ENCODE data around the gene PKDREJ.

PKDREJ gene

DNA sequence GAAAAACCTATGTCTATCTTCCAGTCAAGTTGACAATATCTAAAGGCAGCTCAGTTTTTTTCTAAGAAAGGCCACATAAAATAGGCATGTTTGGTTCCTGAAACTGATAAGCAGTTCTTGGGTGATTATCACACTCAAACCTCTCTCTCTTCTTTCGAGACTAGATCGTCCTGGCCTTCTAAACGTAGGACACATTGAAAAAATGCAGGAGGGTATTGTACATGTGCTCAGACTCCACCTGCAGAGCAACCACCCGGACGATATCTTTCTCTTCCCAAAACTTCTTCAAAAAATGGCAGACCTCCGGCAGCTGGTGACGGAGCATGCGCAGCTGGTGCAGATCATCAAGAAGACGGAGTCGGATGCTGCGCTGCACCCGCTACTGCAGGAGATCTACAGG, 28.2 kb downstream of the PKDREJ start:
- FAIRE-seq = no peak

DNA sequence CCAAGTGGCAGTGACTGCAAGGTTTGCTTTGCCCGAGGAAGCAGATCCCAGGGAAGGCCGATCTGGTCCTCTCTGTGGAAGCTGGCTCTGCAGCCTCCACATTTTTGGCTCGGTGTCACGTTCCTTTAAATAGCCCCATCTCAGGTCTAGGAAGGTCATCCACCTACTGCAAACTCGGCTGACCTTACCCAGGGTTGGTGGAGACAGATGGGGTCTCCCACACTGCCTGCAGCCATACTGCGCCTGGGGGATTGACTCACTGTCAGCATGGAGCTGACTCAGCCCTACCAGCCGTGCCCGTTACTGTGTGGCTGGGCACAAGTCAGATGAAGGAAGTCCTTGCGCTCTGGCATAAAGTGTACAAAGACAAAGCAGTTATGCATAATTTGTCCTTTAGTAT, 29.9 kb downstream of the PKDREJ start:
- no peak for FAIRE-seq

DNA sequence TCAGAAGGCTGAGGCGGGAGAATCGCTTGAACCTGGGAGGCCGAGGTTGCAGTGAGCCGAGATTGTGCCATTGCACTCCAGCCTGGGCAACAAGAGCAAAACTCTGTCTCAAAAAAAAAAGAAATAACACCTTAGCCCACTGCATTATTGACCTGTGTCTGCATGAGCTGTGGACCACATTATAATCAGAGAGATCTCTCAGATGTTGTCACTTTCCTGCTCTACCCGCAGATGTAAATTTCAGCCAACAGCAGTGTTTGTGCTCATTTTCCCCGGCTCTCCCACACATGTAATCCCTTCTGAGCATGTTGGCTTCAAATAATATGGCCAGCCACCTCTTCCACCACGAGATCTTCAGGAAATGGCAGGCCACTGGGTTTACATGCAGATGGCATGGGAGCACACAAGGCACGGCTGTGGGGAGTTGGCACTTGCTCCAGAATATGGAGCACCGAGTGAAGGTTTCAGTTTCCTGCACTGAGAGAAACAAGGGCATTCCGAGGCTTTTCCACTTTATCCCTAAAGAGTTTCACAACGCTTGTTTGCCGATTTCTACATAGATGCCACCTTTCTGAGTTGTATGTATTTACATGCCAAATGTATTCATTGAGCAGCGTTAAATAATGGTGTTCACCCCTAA, 32.8 kb downstream of the PKDREJ start:
- FAIRE-seq = no peak

DNA sequence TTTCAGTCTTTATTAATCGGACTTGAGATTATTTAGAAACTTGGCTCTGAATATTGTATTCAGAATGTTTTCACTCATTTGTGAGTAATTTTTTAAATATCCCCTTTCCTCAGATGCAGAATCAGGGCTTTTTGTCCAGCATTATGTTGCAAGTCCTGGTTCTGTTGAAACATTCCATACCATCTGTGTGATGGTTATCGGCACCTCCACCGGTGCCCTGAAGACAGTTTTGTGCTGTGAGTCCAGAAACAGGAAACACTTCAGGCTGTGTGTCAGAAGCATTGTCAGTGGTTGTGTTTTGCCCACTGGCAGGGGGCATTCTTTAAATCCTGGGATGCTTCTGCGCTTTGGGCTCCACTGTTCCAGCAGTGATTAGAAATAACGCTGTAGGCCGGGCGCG, 33.4 kb downstream of the PKDREJ start:
- no peak for FAIRE-seq

DNA sequence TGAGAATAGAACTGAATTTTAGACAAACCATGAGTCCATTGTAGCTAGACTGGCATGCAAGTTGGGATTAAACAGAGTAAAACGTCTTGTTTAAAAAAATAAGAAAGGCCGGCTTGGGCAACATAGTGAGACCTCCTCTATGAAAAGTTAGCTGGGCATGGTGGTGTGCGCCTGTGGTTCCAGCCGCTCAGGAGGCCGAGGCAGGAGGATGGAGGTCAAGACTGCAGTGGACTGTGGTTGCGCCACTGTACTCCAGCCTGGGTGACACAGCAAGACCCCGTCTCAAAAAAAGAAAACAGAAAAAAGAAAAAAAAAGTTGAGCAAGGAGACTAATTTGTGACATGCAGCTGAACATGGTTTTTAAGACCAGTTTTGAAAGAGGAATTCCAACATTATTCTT, 36.6 kb downstream of the PKDREJ start:
- no peak for FAIRE-seq

DNA sequence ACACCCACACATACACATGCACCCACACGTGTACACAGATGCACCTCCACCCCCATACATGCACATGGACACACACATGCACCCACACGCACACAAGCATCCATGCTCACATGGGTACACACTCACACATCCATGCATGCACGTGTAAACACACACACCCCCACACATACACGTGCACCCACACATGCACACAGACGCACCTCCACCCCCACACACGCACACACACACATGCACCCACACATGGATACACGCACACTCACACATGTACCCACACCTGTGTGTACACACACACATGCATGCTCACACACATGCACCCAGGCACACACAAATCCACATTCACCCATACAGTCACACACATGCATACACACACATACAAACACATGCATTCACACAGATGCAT, 37.5 kb downstream of the PKDREJ start:
- FAIRE-seq = no peak

DNA sequence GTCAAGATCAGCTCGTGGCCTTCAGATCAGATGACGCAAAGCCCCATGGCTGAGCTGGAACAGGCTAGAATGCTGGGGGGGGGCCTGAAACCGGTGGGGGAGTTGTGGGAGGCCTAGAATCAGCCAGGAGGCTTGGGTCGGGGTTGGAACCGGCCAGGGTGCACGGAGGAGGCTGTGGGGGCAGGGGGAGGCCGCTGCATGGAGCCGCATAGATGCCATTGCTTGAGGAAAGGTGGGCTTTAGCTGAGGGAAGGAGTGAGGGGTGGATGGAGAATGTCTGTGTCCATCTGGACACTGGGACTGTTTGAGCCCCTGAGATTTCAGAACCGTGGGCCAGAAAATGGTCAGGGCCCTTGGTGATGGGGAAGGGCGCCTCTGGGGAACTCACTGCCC, 38.2 kb downstream of the PKDREJ start:
- FAIRE-seq = no peak

DNA sequence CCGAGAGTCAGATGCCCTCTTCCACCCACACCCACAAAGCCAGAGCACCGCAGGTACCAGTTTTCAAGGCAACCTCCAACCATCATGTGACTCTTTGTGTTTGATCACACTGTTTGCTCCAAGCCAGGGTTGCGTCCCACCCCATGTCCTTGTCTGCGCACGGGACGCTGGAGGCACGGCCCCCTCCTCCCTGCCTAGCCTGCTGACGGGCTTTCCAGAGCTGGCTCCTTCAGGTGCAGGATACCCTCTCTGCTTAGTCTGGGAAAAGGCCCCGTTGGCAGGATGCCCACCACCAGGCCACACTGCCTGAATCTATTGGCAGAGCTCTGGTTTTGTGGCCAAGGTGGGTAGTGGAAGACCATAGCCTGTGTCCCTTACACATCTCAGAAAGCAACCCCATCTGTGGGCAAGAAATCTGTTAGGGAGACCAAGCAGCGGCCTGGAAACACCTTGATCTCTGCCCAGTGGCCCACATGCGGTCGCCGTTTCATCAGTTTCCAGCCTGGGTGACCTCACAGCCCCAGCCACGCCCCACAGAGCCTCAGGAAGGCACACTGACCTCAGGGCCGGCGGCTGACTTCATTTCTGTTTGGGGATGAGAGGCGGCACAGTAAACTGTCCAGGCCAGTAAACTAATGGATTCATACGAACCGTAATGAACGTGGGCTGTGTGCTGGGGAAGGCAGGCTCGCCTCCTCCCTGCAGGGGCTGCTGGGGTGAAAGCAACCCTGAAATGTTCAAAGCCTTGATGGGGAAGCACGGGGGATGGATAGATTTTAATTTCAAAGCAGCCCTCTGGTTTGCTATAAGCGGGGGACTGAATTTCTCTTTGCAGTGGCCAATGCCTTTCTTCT, 38.9 kb downstream of the PKDREJ start:
- FAIRE-seq = no peak

DNA sequence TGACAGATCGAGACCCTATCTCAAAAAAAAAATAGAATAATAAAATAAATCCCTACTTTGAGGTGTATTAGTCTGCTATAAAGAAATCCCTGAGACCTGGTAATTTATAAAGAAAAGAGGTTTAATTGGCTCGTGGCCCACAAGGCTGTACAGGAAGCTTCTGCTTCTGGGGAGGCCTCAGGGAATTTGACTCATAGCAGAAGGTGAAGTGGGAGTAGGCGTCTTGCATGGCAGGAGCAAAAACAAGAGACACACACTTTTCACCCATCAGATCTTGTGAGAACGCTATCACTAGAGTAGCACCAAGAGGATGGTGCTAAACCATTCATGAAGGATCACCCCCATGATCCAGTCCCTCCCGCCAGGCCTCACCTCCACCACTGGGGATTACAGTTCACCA, 42.2 kb downstream of the PKDREJ start:
- no peak for FAIRE-seq

DNA sequence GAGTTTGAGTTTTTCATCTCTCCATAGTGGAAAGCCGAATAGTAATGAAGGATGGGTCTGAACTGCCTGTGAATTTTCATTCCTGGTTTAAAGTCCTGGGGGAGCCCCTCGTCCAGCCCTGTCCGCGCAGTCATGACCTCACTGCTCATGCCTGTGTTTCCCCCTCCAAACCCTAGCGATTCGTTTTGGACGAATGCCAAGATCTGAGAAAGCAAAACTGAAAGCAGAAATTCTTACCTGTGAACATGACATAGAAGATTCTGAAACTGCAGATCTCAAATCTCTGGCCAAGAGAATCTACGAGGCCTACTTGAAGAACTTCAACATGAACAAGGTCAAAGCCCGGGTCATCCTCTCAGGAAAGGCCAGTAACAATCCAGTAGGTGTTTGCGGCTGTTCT, 43.5 kb downstream of the PKDREJ start:
- FAIRE-seq = no peak

DNA sequence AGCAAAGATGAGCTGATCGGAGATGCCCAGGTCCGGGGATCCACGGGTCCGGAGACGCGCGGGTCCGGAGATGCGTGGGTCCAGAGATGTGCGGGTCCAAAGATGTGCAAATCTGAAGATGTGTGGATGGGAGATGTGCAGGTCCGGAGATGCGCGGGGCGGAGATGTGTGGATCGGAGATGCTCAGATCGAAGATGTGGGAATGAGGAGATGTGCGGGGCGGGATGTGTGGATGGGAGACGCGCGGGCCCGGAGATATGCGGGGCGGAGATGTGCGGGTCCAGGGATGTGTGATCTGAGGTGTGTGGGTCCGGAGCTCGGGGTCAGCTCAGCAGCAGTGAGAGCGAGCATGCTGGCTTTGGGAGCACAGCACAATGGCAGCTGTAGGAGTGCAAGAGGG, 48.5 kb downstream of the PKDREJ start:
- no peak for FAIRE-seq

DNA sequence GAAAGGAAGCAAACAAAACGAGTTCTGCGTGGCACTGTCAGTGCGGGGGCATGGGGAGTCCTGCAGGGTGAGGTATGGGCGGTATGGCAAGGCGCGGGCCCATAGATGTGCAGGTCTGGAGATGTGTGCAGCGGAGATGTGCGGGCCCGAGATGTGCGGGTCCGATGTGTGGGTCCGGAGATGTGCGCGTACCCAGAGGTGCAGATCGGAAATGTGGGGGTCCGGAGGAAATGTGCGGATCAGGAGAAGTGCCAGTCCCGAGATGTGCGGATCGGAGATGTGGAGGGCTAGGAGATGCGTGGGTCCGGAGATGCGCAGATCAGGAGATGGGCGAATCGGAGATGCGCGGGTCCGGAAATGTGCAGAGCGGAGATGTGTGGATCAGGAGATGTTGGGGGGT, 49.0 kb downstream of the PKDREJ start:
- FAIRE-seq = no peak

DNA sequence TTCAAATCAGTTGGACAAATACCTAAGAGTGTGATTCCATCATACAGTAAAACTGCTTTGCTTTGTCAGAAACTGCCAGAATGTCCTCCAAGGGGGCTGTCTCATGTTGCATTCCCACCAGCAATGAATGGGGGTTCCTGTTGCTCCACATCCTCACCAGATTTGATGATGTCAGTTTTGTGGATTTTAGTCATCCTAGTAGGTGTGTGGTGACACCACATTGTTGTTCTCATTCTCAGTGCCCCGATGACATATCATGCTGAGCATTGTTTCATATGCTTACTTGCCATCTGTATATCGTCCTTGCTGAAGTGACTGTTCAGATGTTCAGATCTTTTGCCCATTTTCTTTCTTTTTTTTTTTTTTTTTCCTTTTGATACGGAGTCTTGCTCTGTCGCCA, 50.1 kb downstream of the PKDREJ start:
- FAIRE-seq = no peak

DNA sequence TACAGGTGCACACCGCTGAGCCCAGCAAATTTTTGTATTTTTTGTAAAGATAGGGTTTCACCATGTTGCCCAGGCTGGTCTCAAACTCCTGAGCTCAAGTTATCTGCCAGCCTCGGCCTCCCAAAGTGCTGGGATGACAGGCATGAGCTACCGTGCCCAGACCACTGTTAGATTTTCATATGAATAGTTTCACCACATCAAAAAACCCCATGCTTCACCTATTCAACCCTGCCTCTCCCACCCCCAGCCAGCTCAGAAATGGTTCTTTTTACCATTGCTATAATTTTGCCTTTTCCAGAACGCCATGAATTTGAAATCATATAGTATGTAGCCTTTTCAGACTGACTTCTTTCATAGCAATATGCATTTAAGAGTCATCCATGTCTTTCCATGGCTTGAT, 50.9 kb downstream of the PKDREJ start:
- no peak for FAIRE-seq

DNA sequence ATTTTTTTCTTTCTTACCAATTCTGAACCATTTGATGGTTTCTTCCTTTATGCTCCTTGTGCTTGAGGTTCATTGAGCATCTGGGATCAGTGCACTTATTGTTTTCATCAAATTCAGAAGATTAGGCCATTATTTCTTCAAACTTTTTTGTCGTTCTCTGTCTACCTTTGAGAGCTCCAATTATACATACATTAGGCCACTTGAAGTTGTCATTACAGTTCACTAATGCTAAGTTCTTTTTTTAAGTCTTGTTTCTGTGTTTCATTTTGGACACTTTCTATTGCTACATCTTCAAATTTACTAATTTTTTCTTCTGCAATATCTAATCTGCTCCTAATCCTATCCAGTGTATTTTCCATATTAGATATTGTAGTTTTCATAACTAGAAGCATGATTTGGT, 53.9 kb downstream of the PKDREJ start:
- FAIRE-seq = no peak
